Vagina (tissue), 2 donors: ENCODE results near the gene ADAMTS9.

ENCODE experiments used
- CTCF ChIP-seq, 3 experiments: fragments of 450-650 bp in 2 of 3; fragments of 200-600 bp in 1 of 3; sonication (generic) in 1 of 3; IDR thresholded peaks; one replicate each; pipeline ENCODE4 v1.5.1; 2017 to 2019; ENCODE audit warnings: antibody characterized with exemption in 3 of 3, mild to moderate bottlenecking in 2 of 3, moderate library complexity in 2 of 3
- POLR2A ChIP-seq, 2 donors: fragments of 450-650 bp; IDR thresholded peaks; one replicate each; pipeline ENCODE4 v1.6.1; 2017; ENCODE audit warnings: antibody characterized with exemption in 2 of 2, mild to moderate bottlenecking in 2 of 2, moderate library complexity in 2 of 2
- POLR2AphosphoS5 ChIP-seq, 2 donors: sonication (generic); formaldehyde crosslinking; IDR thresholded peaks; one replicate each; pipeline ENCODE4 v1.9.0; 2017; ENCODE audit warnings: antibody characterized with exemption in 2 of 2, mild to moderate bottlenecking in 2 of 2, low read depth in 1 of 2; ENCODE audit not compliant: insufficient read depth in 1 of 2

- no peak for TF ChIP-seq CTCF (IDR thresholded peaks at IDR 0.05)
- TF ChIP-seq POLR2AphosphoS5 (IDR thresholded peaks at IDR 0.05; ENCODE audit: insufficient read depth in 1 of 2, low read depth in 1 of 2), result no peak
- no peak for TF ChIP-seq POLR2A (IDR thresholded peaks at IDR 0.05)
Observed at GRCh38 chr3:64617610-64618009, 70.2 kb downstream of the ADAMTS9 start.
